PC-9 (cell line): ENCODE results near the gene NDUFAF2. TPM values are rescaled to one million over a fixed set of nuclear protein-coding genes. Genes with fewer than 3 reads are reported as not detected.

ENCODE experiments used
- BruUV-seq: library from RNA; stranded (reverse); fragments of 400-500 nt; replicated peaks from 2 replicates; lab custom pipeline; 2021; lab: Mats Ljungman, UMichigan
- CTCF ChIA-PET: fragments of 300-600 bp; sonication (Branson Sonifier 250); formaldehyde crosslinking; loops from one replicate; lab custom pipeline; 2022; ENCODE audit warnings: antibody characterized with exemption; lab: Charles Lee
- POLR2A ChIA-PET: fragments of 300-600 bp; sonication (Branson Sonifier 250); formaldehyde crosslinking; loops from one replicate; lab custom pipeline; 2022; ENCODE audit warnings: antibody characterized with exemption; ENCODE audit not compliant: unreplicated experiment; lab: Charles Lee
- DNase-seq, 2 experiments: peaks; one replicate each; pipeline versions ENCODE4 v3.0.0 to v3.0.0-alpha.2; 2015 to 2022; ENCODE audit warnings: mixed read lengths in 1 of 2
- H2AFZ ChIP-seq: fragments of 200-600 bp; sonication (generic); 2 replicates; pipeline ENCODE4 v1.8.1; 2017; ENCODE audit warnings: antibody characterized with exemption
- H3F3A ChIP-seq: fragments of 200-600 bp; sonication (generic); 2 replicates; pipeline ENCODE4 v1.8.1; 2017; ENCODE audit warnings: antibody characterized with exemption, mild to moderate bottlenecking, low read depth; ENCODE audit not compliant: insufficient read depth
- H3K27ac ChIP-seq: fragments of 200-600 bp; sonication (generic); 2 replicates; pipeline ENCODE4 v1.6.1; 2016; ENCODE audit warnings: mixed run types
- H3K27me3 ChIP-seq: fragments of 200-600 bp; sonication (generic); 2 replicates; pipeline ENCODE4 v1.6.1; 2016; ENCODE audit warnings: low read depth, mixed run types; ENCODE audit not compliant: insufficient read depth
- H3K36me3 ChIP-seq: fragments of 200-600 bp; sonication (generic); 2 replicates; pipeline ENCODE4 v1.6.1; 2016; ENCODE audit warnings: low read depth, mixed run types
- H3K4me1 ChIP-seq: fragments of 200-600 bp; sonication (generic); replicated peaks from 2 replicates; pipeline ENCODE4 v1.6.1; 2016; ENCODE audit warnings: mixed run types; ENCODE audit not compliant: insufficient read depth
- H3K4me2 ChIP-seq: fragments of 200-600 bp; sonication (generic); 2 replicates; pipeline ENCODE4 v1.6.1; 2017; ENCODE audit warnings: mixed run types
- H3K4me3 ChIP-seq: fragments of 200-600 bp; sonication (generic); 2 replicates; pipeline ENCODE4 v1.6.1; 2016; ENCODE audit warnings: mixed run types
- H3K79me2 ChIP-seq: fragments of 200-600 bp; sonication (generic); 2 replicates; pipeline ENCODE4 v1.6.1; 2017; ENCODE audit warnings: low read depth, mixed run types
- H3K9me2 ChIP-seq: fragments of 200-600 bp; sonication (generic); 2 replicates; pipeline ENCODE4 v1.8.1; 2017; ENCODE audit warnings: mild to moderate bottlenecking; ENCODE audit not compliant: insufficient read depth
- H3K9me3 ChIP-seq: fragments of 200-600 bp; sonication (generic); 2 replicates; pipeline ENCODE4 v1.8.1; 2016; ENCODE audit warnings: low read depth; ENCODE audit not compliant: insufficient read depth
- H4K20me1 ChIP-seq: fragments of 200-600 bp; sonication (generic); 2 replicates; pipeline ENCODE4 v1.8.1; 2017; ENCODE audit not compliant: insufficient read depth
- CTCF ChIP-seq: fragments of 200-600 bp; sonication (generic); conservative IDR thresholded peaks from 2 replicates; pipeline ENCODE4 v1.6.1; 2017; ENCODE audit warnings: mixed run types, antibody characterized with exemption, mild to moderate bottlenecking, moderate library complexity
- EZH2 ChIP-seq: fragments of 200-600 bp; sonication (generic); IDR thresholded peaks from 2 replicates; pipeline ENCODE4 v1.8.0; 2017; ENCODE audit warnings: antibody characterized with exemption, low read depth
- intact Hi-C: fragments of 100-400 bp; cut with micrococcal nuclease; formaldehyde crosslinking; loops from one replicate; pipeline ENCODE4 v1.10.0; 2022; ENCODE audit not compliant: unreplicated experiment
- total RNA-seq: library from RNA; stranded (reverse); gene quantifications from 2 replicates; pipeline ENCODE4 v1.2.3, GENCODE V29; 2021

NDUFAF2 gene
- total RNA-seq, 1 experiment from 2014 or later = 42.7 TPM

- no TSS peak for BruUV-seq
- intact Hi-C loops = no loop called here
- Histone ChIP-seq H3K27ac (no peak overlapping the region), H4K20me1 (no peaks in the 10 kb centered on the region), H3K36me3 (no peaks in the 10 kb centered on the region), H3K79me2 (no peaks in the 10 kb centered on the region), H3K9me2 (no peaks in the 10 kb centered on the region), H3K9me3 (peaks cover 9% of the 10 kb centered on the region; the same call in 1 of the 2 replicates), H3K4me3 (no peak overlapping the region), H2AFZ (no peak overlapping the region), H3K27me3 (no peaks in the 10 kb centered on the region), H3K4me2 (no peak overlapping the region), H3K4me1 (peaks cover 10% of the 10 kb centered on the region; the same call in 1 of the 2 replicates), H3F3A (no peaks in the 10 kb centered on the region)
- POLR2A ChIA-PET = no interaction called here
- TF ChIP-seq CTCF = no peak
- no peak for TF ChIP-seq EZH2
- CTCF ChIA-PET = interaction anchor here (0.6 kb wide), 1 partner anchor 53 kb away, joined by 3 read pairs; no protein-coding TSS in a partner anchor
- DNase-seq = no peak
Measured at GRCh38 chr5:61182449-61182848, 237.4 kb downstream of the NDUFAF2 start.

- H3K27ac ChIP-seq = no peak overlapping the region
- no peaks in the 10 kb centered on the region for H3K79me2 ChIP-seq
- H3K27me3 ChIP-seq = no peaks in the 10 kb centered on the region
- peaks cover 10% of the 10 kb centered on the region; the same call in 1 of the 2 replicates for H3K9me3 ChIP-seq
- H2AFZ ChIP-seq = no peak overlapping the region
- TF ChIP-seq EZH2 (no peak), CTCF (no peak)
- H3K4me1 ChIP-seq = peaks cover 10% of the 10 kb centered on the region; the same call in 1 of the 2 replicates
- ChIA-PET POLR2A (no interaction called here), CTCF (no interaction called here)
- no peak for DNase-seq
- BruUV-seq = no TSS peak
- intact Hi-C loops = no loop called here
- H4K20me1 ChIP-seq = no peaks in the 10 kb centered on the region
- no peaks in the 10 kb centered on the region for H3K9me2 ChIP-seq
- H3K36me3 ChIP-seq = no peaks in the 10 kb centered on the region
- H3F3A ChIP-seq = no peaks in the 10 kb centered on the region
- H3K4me3 ChIP-seq = no peak overlapping the region
- H3K4me2 ChIP-seq = no peak overlapping the region
Measured at GRCh38 chr5:61183538-61183937, 238.5 kb downstream of the NDUFAF2 start.

GRCh38 chr5:61184708-61185107 is 239.7 kb downstream of the NDUFAF2 start:
- POLR2A ChIA-PET = no interaction called here
- intact Hi-C loops = no loop called here
- Histone ChIP-seq H3K4me3 (no peak overlapping the region), H3K27ac (no peak overlapping the region), H4K20me1 (no peaks in the 10 kb centered on the region), H3K4me2 (peak overlapping the region; percentile 39), H3K9me2 (no peaks in the 10 kb centered on the region), H3K36me3 (no peaks in the 10 kb centered on the region), H3K4me1 (peaks cover 10% of the 10 kb centered on the region; the same call in 1 of the 2 replicates), H3K27me3 (no peaks in the 10 kb centered on the region), H3K79me2 (no peaks in the 10 kb centered on the region), H3F3A (no peaks in the 10 kb centered on the region), H3K9me3 (peaks cover 10% of the 10 kb centered on the region; the same call in 1 of the 2 replicates), H2AFZ (no peak overlapping the region)
- DNase-seq = peak in 1 of 2 experiments; percentile 51
- BruUV-seq = no TSS peak
- CTCF ChIA-PET = no interaction called here
- TF ChIP-seq EZH2 = no peak
- no peak for TF ChIP-seq CTCF
